ENCODE results near the gene FOXP1.

Gene FOXP1

DNA sequence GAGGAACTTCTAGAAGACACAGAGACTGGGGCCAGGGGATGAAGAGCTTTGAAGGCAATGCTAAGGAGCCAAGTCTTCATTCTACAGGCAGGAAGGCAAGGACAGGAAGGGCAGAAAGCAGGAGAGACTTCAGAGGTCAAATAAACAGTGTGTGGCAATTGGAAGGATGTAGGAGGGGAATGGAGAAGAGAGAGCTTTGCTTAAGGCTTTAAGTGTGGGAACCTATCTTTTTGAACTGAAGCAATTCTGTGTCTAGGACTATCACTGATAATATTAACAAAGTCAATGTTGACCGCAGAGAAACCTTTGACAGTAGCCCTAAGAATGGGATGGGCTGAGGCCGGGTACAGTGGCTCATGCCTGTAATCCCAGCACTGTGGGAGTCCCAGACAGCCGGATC is 325.0 kb downstream of the FOXP1 start:
- DNase-seq (ENCODE audit: low spot score) = no peak

DNA sequence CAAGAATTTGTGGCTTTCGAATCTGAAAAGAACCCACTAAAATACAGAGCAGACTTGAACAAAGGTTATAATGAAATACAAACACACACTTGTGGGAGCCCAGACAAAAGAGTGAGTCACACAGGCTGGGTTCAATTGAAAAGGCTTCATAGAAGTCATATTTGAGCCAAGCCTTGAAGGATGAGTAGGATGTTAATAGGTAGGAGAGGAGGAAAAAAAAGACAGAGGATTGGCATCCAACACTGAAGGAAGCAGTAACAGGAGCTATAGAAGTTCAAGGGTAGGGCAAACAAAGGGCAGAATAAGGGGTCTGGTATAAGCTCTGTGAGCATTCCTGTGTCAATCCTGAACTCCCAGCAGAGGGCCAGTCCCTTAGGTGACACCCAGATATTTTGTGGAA is 325.4 kb downstream of the FOXP1 start:
- peak; percentile 65 for DNase-seq (ENCODE audit: low spot score)

- no peak for DNase-seq (ENCODE audit: low spot score)
Measured at GRCh38 chr3:71255498-71255897, 328.0 kb downstream of the FOXP1 start.

DNA sequence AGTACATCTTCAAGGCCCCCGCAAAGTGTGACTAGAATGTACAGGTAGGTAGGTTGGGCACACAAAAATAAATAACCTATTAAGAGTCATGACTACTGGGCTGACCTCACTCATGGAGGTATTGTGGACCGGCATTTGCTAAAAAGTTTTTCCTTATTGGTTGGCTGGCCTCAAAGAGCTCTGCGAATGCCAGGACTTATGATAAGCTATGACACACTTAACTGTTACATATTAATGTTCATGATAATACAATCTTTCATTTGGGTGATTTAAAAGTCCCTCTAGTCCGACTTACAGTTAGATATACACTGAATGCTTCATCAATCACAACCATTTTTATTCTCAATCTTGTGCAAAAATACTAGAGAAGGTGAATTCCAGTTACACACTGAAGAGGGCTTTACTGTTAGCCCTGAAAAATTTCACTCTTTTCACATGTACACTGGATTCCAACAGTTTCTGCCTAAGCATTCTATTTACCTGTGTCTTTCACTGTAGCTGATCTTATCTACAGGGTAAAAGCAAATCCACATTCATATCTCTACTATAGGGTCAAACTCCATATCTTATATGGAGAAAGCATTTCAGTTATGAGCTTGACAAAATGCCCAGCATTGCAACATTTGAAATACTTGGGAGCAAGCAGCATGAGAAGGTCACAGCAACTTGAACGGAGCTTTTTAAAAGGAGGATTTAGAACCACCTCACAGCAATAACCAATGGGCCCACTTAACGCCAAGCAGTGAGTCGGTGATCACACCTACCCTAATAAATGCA is 329.1 kb downstream of the FOXP1 start:
- DNase-seq (ENCODE audit: low spot score) = peak; percentile 44

DNA sequence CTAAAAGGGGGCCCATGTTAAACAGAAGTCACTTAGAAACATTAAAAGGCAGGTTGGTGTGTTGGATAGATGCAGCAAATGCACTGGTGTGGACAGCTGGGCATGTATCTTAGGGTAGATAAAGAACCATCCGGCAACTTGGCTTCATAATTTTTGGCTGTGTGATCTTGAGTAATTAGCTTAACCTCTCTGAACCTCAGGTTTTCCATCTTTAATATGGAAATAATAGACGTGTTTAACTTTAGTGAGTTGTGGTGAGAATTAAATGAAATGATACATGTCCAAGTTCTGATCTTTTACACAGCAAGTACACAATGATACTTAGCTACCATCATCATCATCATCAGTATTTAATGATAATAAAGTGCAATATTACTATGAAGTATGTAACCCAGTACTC is 330.4 kb downstream of the FOXP1 start:
- no peak for DNase-seq (ENCODE audit: low spot score)

DNA sequence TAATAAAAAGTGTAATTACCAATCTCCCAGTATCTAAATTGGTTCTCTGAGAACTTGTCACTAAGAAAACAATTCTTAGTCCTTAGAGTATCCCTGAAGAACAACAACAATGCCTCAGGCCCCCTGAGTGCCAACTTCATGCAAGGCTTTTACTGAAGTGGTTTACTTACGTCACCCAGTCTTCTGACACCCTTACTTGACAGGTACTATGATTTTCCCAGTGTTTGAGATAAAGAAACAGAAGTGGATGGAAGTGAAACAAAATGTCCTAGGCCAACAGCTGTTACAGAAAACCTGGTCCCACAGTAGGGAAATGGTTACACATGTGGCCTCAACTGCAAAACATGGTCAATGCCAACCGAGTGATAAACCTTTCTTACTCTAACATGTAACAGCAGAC is 331.1 kb downstream of the FOXP1 start:
- no peak for DNase-seq (ENCODE audit: low spot score)

DNA sequence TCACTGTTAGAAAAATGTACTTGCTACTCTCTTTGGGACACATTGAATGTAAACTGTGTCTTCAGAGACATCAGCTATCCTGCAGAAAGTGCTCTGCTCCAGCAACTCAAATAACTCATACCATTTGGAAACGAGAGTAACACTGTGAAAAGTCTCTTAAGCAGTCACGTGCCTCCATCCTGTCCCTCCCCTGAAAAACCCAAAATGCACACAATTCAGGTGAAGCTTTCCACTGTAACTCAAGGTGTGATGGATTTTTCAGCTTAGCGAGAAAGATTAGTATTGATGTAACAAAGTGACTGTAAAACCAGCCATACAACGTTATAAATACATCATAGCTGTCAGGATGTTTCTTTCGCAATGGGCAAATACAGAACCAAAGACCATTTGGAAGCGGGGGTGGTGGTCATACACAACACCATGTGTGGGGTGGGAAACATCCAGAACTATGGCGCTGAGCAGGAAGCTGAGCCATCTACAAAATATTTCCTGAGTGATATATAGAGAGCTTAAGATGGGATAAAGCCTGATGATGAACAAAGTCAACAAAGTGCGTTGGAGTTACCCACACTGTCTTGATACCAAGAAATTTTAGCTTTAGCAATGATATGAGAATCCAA is 332.3 kb downstream of the FOXP1 start:
- no peak for DNase-seq (ENCODE audit: low spot score)

GRCh38 chr3:71250026-71250425 is 333.5 kb downstream of the FOXP1 start:
- no peak for DNase-seq (ENCODE audit: low spot score)

GRCh38 chr3:71247958-71248335 is 335.6 kb downstream of the FOXP1 start:
- DNase-seq (ENCODE audit: low spot score) = no peak

DNA sequence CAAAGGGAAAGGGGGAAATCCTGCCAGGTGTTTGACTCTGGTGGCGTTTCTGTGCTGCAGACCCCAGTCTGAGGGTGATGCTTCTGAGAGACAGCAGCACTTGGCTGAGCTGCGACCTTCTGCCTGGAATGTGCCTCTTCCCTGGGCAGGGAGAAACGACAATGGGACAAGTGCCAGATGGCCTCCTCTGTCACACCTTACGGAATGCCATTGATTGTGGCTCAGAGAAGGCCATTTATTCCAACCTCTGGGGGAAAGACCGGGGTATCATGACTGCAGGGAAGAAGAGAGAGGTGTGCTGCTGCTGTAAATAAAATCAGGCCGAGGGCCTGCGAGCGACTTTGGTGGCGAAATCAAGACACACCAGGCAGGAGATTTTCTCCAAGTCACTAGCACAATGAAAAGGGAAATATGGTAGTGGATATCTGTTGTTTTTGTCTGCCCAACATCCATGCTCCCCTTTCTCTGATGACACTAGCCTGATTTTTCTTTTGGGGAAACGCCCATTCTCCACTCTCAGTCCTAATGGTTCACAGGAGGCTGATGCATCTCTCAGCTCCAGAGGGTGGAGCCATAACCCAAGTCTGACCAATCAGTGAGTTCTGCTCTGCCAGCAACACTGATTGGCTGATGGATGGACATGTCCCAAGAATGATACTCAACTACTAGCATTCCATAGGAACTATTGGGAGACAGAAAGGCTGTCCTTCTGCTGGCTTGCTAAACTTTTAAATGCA is 336.1 kb downstream of the FOXP1 start:
- no peak for DNase-seq (ENCODE audit: low spot score)

GRCh38 chr3:71245971-71246880 is 337.3 kb downstream of the FOXP1 start:
- DNase-seq (ENCODE audit: low spot score) = no peak

DNA sequence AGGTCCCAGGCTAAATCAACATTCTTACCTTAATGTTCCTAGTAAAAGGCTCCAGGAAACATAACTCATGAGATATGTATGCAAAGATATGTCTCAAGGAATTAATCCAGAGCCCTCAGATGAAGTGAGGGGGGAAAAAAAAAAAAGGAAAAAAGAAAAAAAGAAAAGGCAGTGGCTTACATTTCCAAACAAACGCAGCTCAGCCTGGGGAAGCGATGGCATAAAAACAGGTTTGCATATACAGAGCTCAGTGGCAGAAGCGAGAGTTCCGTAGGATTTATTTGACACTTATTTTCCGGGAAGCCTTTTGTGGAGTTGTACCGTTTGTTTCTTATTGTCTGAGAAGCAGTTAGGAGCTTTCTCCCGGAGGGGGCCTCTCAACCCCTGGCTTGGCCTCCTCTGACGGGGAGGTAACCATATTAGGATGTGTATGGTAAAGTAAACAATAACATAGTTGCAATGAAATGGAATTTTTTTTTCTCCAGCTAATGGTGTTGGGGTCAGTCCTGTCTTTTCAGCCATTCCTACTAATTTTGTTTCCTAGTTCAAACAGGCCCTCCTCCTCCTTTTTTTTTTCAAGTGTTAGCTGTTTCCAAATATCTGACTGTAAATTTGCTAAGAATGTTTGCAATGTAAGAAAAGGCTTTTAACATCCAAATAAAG is 338.6 kb downstream of the FOXP1 start:
- no peak for DNase-seq (ENCODE audit: low spot score)

- DNase-seq (ENCODE audit: low spot score) = no peak
Measured at GRCh38 chr3:71244153-71244825, 339.2 kb downstream of the FOXP1 start.

GRCh38 chr3:71243229-71243628 is 340.3 kb downstream of the FOXP1 start:
- DNase-seq (ENCODE audit: low spot score) = no peak

DNA sequence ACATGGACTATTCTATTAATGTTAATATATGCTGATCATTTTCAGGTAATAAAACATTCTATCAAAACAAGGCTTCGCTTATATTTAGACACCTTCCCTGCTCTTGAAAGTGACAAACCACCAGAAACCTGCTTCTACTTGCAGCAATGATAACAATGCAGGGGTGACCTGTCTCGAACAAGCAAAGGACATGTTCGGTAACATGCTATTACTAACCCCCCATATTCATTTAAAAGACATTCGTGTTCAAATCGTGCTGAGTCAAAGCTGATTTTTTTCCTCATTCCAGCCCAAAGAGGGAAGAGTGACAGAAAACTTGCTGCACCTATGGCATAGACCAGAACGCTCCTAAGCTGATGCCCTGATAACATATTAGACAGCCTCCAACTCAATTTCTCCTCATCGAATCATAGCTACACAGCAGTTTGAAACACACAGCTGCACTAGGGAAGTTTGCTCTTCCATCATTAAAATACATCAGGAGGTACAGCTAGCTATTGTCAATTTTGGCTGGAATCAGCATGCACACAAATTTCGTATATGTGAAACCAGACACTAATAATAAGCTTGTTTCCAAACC is 341.5 kb downstream of the FOXP1 start:
- no peak for DNase-seq (ENCODE audit: low spot score)

- DNase-seq (ENCODE audit: low spot score) = no peak
Measured at GRCh38 chr3:71241246-71241901, 342.2 kb downstream of the FOXP1 start.

DNA sequence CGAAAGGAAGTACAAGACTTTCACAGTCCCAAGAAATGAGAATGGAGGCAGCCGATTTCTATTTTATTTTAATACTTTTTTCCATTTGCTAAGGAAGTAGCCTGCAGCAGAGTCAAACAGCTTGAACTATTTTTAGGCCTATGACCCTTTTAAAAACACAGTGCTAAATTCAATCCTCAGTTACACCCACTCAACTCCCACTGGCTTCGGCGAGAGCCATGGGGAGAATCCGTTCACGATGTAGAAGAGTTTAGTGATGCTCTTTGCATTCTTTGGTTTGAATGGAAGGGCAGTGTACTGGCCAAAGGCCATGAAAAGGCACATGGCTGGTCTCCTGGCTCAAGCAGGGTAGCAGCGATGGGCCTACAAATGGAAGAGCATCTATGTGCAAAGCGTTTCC is 343.5 kb downstream of the FOXP1 start:
- DNase-seq (ENCODE audit: low spot score) = no peak

- no peak for DNase-seq (ENCODE audit: low spot score)
Measured at GRCh38 chr3:71238355-71238757, 345.2 kb downstream of the FOXP1 start.

DNA sequence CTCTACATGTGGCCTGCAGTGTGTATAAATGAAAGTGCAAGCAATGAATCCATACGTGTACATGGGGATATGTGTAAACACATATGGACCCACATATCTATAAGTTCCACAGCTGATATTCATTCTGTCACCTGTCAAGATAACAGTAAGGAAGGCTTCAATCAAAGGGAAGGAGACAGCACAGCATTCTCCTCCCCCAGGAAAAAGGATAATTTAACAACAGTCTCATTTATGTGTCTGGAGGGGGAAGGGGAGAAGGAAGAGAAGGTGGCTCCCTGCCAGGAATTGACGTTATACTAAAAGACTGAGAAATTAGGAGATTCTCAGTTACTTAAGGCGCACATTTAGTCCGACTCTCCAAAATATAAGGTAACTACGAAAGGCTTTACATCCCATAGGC is 345.9 kb downstream of the FOXP1 start:
- DNase-seq (ENCODE audit: low spot score) = no peak

DNA sequence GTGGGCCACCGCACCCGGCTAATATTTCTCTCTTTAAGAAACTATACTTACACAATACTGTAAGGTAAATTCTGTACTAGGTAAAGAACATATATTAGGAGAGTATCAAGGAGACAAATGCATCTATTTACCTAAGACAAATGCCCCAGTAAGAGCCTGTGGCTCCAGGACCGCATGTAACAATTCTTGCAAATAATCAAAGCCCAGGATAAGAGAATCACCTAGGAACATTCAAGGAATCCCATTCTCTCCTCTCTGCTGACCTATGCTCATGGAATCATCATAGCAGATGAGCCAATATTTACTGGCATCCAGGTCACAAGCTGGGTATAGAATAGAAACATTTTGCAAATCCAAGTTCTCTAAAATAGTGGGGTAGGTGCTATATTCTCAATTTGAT is 347.7 kb downstream of the FOXP1 start:
- no peak for DNase-seq (ENCODE audit: low spot score)

All from LoVo (cell line).